ENCODE results near the gene FLNC.
A peak's percentile ranks its signal among the peaks of the same experiment; 100 is the strongest.

FLNC gene

DNA sequence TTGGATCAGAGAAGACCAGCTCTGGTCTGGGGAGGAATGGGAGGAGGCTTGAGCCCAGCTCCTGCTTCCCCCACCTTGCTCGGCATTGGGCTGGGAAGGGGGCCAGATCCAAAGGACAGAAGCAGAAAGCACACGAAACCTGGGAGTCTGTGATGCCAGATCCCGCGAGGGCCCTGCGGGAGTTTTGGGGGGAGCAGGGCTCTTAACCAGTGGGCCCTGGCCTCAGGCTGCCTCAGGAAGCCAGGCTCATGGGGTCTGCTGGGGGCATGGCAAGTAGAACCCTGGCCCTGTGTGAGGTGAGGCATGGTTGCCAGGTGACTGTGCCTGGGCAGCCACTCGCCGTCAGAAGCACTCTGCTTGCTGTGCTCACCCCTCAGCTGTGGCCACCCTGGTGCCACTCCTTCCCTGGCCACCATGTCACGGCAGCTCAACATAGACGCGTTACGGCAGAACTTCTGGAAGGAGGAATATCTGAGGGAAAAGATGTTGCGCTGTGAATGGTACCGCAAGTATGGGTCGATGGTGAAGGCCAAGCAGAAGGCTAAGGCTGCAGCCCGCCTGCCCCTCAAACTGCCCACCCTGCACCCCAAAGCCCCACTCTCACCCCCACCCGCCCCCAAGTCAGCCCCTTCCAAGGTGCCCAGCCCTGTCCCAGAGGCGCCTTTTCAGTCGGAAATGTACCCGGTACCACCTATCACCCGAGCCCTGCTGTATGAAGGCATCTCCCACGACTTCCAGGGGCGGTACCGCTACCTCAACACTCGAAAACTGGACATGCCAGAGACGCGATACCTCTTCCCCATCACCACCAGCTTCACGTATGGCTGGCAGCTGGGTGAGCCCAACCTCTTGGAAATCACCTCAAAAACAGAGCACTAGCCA lies 36.0 kb downstream of the FLNC start:
- DNase-seq: no peak

DNA sequence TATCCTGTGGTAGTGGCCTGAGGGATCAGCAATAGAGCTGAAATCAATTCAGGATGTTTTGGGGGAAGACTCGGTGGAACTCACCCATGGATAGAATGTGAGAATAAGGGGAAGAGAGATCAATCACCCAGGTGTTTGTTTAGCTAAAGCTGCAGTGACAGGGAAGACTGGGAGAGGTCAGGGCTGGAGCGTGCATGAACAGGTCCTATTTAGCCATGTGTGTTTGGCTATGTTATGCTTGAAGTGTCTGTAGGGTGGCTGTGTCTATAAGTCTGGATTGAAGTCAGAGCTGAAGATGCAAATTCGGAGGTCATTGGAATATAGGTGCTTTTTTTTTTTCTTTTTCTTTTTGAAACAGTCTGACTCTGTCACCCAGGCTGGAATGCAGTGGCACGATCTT lies 37.0 kb downstream of the FLNC start:
- DNase-seq: no peak

DNA sequence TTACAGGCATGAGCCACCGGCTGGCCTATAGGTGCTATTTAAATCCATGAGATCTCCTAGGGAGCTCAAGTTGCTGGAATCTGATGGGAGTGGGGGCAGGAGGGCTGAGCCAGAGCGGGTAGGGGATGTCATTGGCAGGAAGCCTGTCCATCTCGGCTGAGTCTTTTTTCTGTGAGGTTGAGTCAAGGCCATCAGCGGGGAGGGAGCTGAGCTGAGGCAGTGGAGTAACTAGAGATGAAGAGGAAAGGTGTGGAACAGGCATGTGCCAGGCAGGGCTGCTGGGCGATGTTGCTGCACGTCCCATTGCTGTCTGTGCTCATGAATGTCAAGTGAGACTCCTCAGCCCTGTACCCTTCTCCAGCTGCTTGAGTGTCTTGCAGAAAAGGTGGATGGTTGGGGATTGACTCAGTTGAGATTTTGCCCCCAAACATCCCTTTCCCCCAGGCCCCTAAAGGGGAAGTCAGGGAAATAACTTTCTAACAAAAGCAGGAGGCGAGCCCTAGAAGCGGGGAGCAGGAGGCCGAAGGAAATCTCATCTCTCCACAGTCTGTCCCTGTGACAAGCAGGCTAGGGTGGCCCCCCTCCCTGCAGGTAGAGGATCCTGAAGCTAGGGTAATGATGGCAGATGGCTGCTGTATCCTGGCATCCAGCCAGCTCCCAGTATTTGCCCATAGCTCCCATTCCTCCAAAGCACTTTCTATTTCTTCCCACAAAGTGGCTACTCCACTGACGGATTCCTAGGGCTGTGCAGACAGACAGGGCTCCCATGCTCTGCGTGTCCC lies 37.8 kb downstream of the FLNC start:
- peak; percentile 29 for DNase-seq

DNA sequence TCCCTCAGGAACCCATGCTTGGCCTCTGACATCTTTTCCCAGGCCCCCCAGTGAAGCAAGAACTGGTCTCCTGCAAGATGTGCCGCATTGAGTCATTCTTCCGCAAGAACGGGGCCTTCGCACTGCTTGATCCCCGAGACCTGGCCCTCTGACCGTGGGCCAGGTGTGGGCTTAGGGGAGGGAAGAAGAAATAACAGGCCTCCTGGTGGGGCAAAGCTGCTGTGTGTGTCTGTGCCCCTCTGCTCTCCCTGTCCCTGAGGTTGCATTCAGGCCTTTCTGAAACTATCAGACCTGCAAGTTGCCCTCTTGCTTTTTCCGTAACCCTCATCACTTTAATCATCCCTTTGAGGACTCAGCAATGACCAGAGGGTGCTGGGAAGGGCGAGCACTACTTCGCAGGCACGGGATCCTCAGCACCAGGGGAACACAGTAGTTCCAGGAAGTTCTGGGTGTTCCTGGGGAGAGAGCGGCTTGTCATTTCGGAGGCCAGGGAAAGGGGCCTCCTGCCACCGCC lies 38.5 kb downstream of the FLNC start:
- DNase-seq: no peak

DNA sequence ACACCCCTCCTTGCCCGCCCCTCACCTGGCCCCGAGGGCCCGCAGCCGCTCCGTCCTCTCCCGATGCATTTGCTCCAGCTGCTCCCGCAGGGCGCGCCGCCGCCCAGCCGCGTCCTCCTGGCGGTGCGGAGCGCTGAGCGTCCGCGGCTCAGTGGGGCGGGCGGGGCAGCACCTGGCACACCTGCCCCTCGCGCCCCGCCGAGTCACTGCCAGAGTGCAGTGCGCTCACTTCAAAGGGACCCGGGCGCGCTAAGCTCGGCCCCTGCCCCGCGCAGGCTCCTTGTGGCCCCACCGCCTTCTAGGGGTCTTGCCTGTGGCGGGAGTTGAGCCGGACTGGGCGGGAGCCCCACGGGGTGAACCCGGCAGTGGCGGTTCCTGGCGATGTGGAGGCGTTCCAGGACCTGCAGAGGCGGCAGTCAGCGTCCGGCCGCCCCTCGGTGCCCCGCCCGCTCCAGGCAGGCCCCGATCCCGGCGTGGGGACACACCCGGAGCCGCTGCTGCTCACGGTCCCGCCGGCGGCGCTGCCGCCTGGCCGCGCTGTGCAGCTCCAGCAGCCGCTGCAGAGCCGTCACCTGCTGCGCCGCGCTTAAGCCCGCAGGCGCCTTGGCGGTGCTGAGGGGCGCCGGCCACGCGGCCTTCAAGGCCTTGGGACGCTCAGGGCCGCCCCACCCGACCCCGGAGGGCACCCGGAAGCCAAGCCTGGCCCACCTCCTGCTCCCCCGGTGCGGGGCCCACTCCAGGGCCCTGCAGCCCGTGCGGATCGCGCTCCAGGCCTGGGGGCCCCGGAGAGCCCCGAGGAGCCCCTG lies 39.1 kb downstream of the FLNC start:
- peak; percentile 25 for DNase-seq

DNA sequence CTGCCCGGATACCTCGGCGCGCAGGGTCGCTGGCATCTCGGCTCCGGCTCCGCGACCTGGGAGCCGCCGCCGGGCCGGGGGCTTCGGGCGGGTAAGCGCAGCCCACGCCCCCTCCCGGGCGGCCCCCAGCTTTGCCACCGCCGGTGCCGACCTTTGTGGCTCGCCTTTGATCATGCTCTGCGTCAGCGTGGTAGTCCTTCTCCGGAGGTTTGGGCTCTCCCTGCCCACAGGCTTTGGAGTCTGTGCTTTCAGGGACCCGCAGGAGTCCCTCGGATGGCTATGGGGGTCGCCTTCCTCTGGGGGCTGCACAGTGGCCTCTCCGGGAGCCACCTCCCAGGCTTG lies 39.7 kb downstream of the FLNC start:
- DNase-seq: no peak

- no peak for DNase-seq
Observed at GRCh38 chr7:128871050-128871449, 40.8 kb downstream of the FLNC start.

GRCh38 chr7:128872394-128872824 lies 42.2 kb downstream of the FLNC start:
- no peak for DNase-seq

DNA sequence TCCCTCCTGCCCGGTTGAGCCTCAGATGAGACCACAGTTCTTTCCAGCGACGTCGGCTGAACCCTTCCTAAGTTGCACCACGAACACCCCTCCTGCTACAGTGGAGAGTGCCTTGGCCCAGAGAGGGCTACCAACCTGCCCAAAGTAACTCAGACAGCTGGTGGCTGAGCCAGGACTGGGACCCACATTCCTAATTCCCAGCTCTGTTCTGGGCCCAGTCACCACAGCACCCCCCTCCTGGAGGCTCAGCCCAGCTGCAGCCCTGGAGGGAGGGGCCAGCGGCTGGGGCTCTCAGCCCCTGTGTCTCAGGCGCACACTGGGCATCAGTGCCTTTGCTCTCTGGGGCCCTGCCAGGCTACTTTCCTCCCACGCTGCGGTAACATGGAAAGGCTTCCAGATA lies 43.0 kb downstream of the FLNC start:
- DNase-seq: no peak

- DNase-seq: no peak
Observed at GRCh38 chr7:128874140-128875031, 44.2 kb downstream of the FLNC start.

- no peak for DNase-seq
Observed at GRCh38 chr7:128875523-128875948, 45.3 kb downstream of the FLNC start.

DNA sequence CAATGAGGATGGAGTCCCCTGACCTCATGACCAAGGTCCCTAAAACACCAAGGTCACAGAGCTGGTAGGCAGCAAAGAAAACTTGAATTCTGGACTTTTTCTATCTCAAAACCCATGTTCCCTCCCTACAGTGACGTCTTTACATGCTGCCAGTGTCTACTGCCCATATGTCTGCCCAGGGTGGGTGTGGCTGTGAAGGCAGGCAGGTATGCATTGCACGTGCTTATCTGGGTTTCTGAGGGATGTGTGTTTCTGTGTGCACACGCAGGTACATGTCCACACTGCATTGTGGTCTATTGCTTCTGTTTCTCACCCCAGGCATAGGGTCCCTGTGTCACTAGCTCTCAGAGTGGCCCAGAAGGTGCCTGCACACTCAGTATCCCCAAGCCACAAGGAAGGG lies 45.9 kb downstream of the FLNC start:
- DNase-seq: no peak

DNA sequence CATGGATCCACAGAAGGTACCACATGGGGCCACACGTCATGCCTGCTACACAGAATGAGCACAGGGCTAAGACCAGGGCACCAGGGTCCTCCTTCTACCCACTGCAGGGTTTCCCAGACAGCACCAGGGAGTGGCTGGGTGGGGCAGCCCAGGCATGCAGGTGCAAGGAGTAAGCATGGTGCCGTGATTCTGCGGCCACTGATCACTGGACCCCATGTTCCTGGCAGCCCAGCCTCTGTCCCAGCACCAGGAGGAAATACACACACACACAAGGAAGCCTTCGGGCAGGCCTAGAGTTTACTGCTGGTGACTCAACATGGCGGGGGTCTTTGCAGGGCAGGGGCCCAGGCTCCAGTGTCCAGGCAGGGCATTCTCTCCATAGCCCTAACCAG lies 46.4 kb downstream of the FLNC start:
- no peak for DNase-seq

DNA sequence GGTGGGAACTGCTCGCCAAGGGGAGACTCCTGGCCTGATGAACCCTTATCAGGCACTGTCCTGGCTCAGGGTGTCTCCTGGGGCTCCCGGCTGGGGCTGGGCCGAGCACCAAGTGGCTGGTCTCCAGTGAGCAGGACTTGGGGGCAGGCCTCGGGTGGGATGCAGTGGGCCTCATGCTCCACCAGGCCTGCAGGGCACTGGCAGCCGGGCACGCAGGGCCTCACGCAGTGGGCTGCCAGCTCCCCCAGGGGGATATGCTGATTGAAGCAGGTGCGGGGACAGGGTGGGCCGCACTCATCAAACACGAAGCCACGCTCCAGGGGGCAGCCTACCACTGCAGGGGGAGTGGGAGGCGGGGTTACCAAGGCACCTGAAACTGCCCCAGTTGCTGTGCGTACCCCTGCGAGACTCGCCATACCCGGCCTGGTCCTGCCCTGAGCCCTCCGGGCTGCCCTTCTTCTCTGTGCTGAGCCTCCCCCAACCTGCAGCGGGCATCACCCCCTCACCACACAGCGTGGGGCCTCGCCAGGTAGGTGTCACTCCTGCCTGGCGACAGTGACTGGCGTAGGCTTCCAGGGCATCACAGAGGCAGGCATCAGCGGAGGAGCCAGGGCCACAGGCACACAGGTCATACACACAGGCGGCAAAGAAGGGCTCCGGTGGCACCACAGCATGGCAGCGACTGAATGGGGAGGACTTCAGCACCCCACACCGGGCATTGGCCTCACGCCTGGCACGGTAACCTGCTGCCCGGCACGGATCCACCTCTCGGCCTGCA lies 47.0 kb downstream of the FLNC start:
- no peak for DNase-seq

DNA sequence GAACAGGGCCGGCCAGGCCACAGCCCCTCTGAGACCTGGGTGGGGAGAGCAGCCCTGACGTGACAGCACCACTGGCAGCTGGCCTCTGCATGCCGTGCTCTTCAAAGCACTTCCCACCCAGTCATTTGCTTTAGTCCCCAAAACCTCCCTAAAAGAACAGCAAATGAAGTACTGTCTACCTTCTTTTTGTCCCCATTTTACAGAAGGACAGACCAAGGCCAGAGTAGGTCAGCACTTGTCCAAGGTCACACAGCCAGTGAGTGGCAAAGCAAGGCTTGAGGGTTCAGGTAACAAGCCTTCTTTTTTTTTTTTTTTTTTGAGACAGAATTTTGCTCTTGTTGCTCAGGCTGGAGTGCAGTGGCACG lies 47.5 kb downstream of the FLNC start:
- no peak for DNase-seq

DNA sequence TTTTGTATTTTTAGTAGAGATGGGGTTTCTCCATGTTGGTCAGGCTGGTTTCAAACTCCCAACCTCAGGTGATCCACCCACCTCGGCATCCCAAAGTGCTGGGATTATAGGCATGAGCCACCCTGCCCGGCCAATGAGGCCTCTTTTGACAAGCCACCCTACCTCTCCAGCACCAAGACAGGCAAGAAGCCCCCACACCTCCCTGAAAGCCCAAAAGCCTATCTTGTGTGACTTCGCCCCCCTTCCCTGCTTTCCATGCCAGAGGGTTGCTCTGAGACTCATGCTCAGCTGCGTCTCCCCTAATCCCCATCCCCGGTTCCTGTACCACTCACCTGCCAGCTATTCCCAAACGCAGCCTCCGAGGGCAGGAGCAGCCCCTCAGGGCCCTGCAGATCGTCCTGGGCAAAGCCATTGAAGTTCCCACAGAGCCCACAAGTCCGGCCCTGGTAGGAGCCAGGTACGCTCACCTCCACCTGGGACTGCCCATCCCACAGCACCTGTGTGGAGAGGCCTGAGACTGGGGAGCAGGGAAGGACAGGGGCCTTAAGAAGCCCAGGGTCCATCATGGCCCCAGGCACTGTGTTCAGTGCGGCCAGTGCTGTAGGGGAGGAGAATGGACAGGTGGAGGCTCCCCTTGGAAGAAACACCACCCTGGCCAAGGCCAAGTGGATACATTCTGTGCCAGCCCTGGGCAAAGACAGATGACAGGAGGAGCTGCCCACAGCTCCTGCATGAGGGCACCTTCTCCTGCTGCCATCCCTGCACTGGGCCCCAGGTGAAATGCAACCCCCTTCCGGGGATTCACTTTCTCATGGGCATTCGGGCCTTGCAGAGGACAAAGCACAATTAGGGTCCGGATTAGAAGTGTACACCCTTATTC lies 48.3 kb downstream of the FLNC start:
- DNase-seq: no peak

GRCh38 chr7:128879461-128879938 lies 49.3 kb downstream of the FLNC start:
- DNase-seq: no peak

DNA sequence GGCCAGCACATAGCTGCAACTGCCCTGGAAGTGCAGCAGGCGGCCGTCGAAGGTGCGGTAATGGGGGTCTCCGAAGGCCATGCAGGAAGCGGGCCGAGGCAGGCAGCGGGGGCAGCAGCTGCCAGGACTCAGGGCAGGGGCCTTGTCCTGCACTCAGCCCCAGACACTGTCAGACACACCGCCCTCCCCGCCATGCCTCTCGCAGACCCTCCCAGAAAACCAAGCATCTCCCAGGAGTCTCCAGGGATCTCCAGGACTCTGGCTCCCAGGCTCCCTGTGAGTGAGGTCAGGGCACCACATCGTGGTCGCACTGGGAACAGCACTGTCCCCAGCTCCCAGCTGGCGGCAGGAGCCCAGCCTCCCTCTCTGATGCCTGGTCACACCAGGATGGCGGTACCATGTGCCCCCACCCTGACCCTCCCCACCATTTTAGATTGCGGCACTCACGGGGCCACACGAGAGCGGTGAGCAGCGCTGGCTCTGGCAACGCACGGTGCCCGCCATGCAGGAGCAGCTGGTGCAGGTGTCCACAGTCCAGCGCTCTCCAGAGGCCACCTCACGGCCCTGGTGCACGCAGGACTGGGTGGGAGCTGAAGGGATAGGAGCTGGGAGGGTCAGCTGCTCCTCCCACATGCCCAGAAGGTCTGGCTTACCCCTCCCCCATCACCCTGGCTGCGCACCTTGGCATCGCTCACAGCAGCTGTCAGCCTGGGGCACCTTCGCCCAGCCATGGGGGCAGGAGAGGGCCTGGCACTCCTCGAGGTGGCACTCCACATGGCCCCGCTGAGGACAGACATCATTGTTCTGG lies 49.9 kb downstream of the FLNC start:
- peak; percentile 71 for DNase-seq
